ENCODE results near the gene NOP56.

The NOP56 gene, protein sequence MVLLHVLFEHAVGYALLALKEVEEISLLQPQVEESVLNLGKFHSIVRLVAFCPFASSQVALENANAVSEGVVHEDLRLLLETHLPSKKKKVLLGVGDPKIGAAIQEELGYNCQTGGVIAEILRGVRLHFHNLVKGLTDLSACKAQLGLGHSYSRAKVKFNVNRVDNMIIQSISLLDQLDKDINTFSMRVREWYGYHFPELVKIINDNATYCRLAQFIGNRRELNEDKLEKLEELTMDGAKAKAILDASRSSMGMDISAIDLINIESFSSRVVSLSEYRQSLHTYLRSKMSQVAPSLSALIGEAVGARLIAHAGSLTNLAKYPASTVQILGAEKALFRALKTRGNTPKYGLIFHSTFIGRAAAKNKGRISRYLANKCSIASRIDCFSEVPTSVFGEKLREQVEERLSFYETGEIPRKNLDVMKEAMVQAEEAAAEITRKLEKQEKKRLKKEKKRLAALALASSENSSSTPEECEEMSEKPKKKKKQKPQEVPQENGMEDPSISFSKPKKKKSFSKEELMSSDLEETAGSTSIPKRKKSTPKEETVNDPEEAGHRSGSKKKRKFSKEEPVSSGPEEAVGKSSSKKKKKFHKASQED

GRCh38 chr20:2651772-2652723 is at the start of gene NOP56:
TSS of gene NOP56 (plus strand) at chr20:2652632. CDS start at chr20:2652661, 29 bp downstream.
- ATAC-seq = peak; percentile 91

GRCh38 chr20:2602746-2603145 is 49.7 kb upstream of the NOP56 start:
- ATAC-seq (no peak), DNase-seq (no peak)

More at GRCh38 chr20:2651772-2652723, at the start of gene NOP56:
- DNase-seq = peak; percentile 97

GRCh38 chr20:2603816-2604505 is 48.5 kb upstream of the NOP56 start:
- ATAC-seq = no peak

GRCh38 chr20:2604506-2604835 is 48.0 kb upstream of the NOP56 start:
- no peak for DNase-seq
- no peak for ATAC-seq

More at GRCh38 chr20:2603816-2604505, 48.5 kb upstream of the NOP56 start:
- DNase-seq = no peak

DNA sequence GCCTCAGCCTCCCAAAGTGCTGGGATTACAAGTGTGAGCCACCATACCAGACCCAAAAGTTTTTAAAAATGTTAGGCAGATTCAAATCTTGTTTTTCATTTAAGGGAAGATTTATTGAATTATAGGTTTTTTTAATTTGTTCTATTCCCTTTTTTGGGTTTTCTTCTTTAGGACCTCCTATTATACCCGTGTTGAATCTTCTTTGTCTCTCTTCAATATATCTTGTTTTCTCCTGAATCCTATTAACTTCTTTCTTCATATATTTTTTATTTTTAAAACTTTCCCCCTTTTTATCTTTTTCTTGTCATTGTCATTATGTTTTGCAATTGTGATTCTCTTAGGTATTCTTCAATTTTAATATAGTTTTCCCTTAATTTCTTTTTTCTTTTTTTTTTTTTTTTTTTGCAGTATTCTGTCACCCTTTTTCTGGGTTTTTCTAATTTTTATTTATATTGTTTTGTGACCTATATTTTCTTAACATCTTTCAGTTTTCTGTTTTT is 45.9 kb upstream of the NOP56 start:
- ATAC-seq (no peak), DNase-seq (no peak)

GRCh38 chr20:2610326-2610725 is 42.1 kb upstream of the NOP56 start:
- no peak for ATAC-seq
- DNase-seq = no peak

DNA sequence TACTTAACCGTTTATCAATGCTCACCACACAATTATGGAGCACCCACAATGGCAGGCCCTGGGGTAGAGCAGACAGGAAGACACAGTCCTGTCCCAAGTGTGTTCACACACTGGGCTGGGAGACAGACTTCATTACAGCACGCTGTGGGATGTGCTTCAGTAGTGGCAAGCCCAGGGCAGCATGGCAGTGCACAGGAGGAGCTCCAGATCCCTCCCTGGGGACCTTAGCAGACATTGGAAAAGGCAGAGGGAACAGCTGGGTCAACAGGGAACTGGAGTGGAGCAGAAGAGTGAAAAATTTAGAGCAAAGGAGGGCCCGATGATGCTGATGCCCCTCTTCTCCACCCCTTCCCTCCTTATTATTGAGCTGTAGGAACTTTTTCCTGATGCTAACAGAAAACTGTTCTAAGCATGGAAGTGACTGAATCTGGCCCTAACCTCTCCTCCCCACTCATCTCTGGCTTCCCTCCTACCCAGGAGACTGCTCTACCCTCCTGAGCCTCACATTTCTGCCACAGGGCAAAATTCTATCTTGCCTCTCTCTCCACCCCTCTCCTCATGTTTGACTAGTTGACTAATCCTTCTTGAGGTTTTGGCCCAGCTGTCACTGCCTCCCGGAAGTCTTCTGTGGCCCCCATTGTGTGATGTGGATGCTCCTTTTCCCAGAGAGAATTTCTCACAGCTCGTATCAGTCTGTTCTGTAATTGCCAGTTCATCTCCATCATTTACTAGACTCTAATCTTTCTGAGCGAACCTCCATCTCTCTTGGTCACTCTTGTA is 41.3 kb upstream of the NOP56 start:
- DNase-seq = no peak

DNA sequence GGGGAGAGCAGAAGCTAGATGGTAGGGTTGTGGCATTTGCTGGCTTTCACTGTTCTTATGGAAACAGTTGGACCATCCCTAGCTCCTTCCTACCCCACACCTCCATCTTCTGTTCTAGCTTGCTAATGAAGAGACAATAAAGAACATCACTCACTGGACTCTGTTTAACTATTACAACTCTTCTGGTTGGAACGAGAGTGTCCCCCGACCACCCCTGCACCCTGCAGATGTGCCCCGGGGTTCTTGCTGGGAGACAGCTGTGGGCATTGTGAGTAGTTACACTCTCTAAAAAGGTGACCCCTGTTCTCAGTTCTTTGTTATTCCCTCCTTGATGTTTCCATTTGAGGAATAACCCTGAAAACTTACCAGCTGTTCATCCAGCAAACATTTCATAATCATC is 40.4 kb upstream of the NOP56 start:
- DNase-seq (no peak), ATAC-seq (no peak)

More for the DNA sequence above, 41.3 kb upstream of the NOP56 start:
- ATAC-seq = no peak

DNA sequence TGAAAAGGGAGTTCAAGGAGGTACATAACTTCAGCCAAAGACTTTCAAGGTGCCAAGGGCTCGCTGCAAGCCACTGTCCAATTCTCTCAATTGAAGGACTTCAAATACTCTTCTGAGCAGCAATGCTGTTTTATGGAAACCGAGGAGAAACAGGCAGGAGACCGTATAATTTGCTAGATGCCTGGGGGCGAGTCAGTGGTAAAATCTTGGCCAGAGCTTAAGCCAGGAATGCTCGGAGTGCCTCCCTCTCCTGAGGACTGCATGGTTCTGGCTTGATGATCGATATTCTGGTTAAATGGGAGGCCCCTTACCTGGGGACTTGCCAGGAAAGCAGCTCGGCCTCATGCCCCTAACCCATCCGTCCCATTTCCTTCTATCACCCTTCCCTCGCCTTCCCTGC is 35.8 kb upstream of the NOP56 start:
- DNase-seq (no peak), ATAC-seq (no peak)

- ATAC-seq = no peak
- DNase-seq = no peak
Observed at GRCh38 chr20:2617099-2617714, 35.2 kb upstream of the NOP56 start.

- no peak for ATAC-seq
- DNase-seq = no peak
Observed at GRCh38 chr20:2618815-2619214, 33.6 kb upstream of the NOP56 start.

GRCh38 chr20:2619337-2619736 is 33.1 kb upstream of the NOP56 start:
- ATAC-seq = no peak

GRCh38 chr20:2619961-2620595 is 32.4 kb upstream of the NOP56 start:
- no peak for DNase-seq

More at GRCh38 chr20:2619337-2619736, 33.1 kb upstream of the NOP56 start:
- DNase-seq = no peak

GRCh38 chr20:2624190-2624589 is 28.2 kb upstream of the NOP56 start:
- ATAC-seq = no peak
- no peak for DNase-seq

More at GRCh38 chr20:2619961-2620595, 32.4 kb upstream of the NOP56 start:
- peak; percentile 68 for ATAC-seq

DNA sequence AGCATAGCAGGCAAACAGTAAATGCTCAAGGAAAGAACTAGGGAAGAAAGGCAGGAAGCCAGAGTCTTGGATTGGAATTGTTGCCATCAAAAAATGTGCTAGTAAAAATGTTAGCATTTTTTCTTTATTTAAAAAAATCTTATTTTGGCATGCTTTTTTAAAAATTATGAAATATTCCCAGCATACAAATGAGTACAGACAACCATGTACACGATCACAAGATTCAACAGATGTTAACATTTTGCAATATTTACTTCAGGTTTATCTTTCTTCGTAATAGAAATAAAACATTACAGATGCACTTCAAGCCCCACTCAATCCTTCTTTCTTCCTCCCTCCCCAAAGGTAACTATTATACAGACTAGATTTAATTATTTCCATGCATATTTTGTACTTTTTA is 27.4 kb upstream of the NOP56 start:
- ATAC-seq = no peak
- no peak for DNase-seq

GRCh38 chr20:2626853-2627541 is 25.4 kb upstream of the NOP56 start:
- DNase-seq (no peak), ATAC-seq (no peak)

DNA sequence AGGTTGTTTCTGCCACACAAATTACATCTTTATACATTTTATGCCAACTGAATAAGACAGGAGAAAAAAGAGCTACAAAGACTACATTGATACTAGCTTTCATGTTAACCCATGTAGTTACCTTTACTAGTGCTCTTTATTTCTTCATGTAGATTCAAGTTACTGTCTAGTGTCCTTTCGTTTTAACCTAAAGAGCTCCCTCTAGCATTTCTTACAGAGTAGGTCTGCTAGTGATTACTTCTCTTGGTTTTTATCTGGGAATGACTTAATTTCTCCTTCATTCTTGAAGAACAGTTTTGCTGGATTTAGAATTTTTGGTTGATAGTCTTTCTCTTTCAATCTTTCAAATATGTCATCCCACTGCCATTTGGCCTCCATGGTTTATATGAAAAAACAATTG is 21.2 kb upstream of the NOP56 start:
- DNase-seq (no peak), ATAC-seq (no peak)

DNA sequence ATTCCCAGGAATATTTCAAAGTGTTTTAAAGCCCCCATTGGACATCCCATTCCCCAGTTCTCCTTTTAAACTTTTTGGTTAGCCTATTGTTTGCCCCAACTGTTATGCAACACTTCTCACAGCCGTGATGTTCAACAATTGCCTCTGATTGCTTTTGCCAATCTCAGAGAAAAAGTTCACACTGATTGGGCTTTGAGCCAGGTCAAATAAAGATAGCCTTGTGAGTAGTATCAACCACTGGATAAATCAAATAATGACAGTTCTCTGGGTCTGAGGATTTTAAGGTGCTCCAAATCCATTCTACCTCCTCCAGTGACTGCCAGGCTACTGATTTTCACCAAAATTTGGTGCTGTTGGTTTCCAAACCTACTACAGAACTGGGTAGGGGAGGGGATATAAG is 19.1 kb upstream of the NOP56 start:
- ATAC-seq = no peak
- DNase-seq = no peak

- DNase-seq (no peak), ATAC-seq (no peak)
Observed at GRCh38 chr20:2637246-2637645, 15.2 kb upstream of the NOP56 start.

All from stimulated activated naive CD8-positive, alpha-beta T cell treated with anti-CD3 and anti-CD28 coated beads, Interleukin-15, Interleukin-2, amounts not matched to agents 100 U/mL and 50 U/mL, for 24 hours (primary cell).